HG03432 (cell line): ENCODE data around the gene IFT57.

Source experiments
- ATAC-seq: cut with Tn5 transposase; IDR thresholded peaks from one replicate; pipeline ENCODE4 v1.9.1; 2021; ENCODE audit warnings: mild to moderate bottlenecking, moderate library complexity; ENCODE audit not compliant: unreplicated experiment

Gene IFT57

GRCh38 chr3:108219336-108219735 is 2.9 kb downstream of the IFT57 start:
- no peak for ATAC-seq

GRCh38 chr3:108218811-108219210 is 3.4 kb downstream of the IFT57 start:
- ATAC-seq: no peak

GRCh38 chr3:108215871-108216270 is 6.4 kb downstream of the IFT57 start:
- no peak for ATAC-seq

GRCh38 chr3:108209579-108209978 is 12.6 kb downstream of the IFT57 start:
- ATAC-seq: peak; percentile 68

GRCh38 chr3:108208831-108209230 is 13.4 kb downstream of the IFT57 start:
- ATAC-seq: peak; percentile 93

GRCh38 chr3:108202834-108203233 is 19.4 kb downstream of the IFT57 start:
- ATAC-seq: no peak

- no peak for ATAC-seq
Observed at GRCh38 chr3:108202080-108202479, 20.1 kb downstream of the IFT57 start.

- no peak for ATAC-seq
Observed at GRCh38 chr3:108201258-108201657, 21.0 kb downstream of the IFT57 start.

- no peak for ATAC-seq
Observed at GRCh38 chr3:108200578-108200977, 21.6 kb downstream of the IFT57 start.

GRCh38 chr3:108200024-108200423 is 22.2 kb downstream of the IFT57 start:
- ATAC-seq: no peak

GRCh38 chr3:108191394-108191793 is 30.8 kb downstream of the IFT57 start:
- ATAC-seq: no peak

GRCh38 chr3:108190346-108190745 is 31.9 kb downstream of the IFT57 start:
- ATAC-seq: no peak

- no peak for ATAC-seq
Observed at GRCh38 chr3:108189440-108189839, 32.8 kb downstream of the IFT57 start.

GRCh38 chr3:108185536-108185935 is 36.7 kb downstream of the IFT57 start:
- ATAC-seq: no peak

- ATAC-seq: no peak
Observed at GRCh38 chr3:108184824-108185223, 37.4 kb downstream of the IFT57 start.

- no peak for ATAC-seq
Observed at GRCh38 chr3:108183971-108184370, 38.3 kb downstream of the IFT57 start.

- ATAC-seq: no peak
Observed at GRCh38 chr3:108183181-108183580, 39.0 kb downstream of the IFT57 start.

- ATAC-seq: no peak
Observed at GRCh38 chr3:108182339-108182738, 39.9 kb downstream of the IFT57 start.

GRCh38 chr3:108181172-108181571 is 41.1 kb downstream of the IFT57 start:
- no peak for ATAC-seq

GRCh38 chr3:108180194-108180593 is 42.0 kb downstream of the IFT57 start:
- no peak for ATAC-seq

GRCh38 chr3:108178676-108179075 is 43.5 kb downstream of the IFT57 start:
- ATAC-seq: no peak

GRCh38 chr3:108177536-108177935 is 44.7 kb downstream of the IFT57 start:
- ATAC-seq: no peak

- ATAC-seq: no peak
Observed at GRCh38 chr3:108175352-108175751, 46.9 kb downstream of the IFT57 start.

- ATAC-seq: no peak
Observed at GRCh38 chr3:108171106-108171505, 51.1 kb downstream of the IFT57 start.
